HepG2 (cell line): ENCODE data around the gene ZMYND19. TPM values are rescaled to one million over a fixed set of nuclear protein-coding genes. Genes with fewer than 3 reads are reported as not detected.
A peak's percentile ranks its signal among the peaks of the same experiment; 100 is the strongest.

Experiments
- ATAC-seq: fragments of 200-7000 bp; cut with Tn5 transposase; 3 replicates; pipeline ENCODE4 v1.9.1; 2020; ENCODE audit warnings: mild to moderate bottlenecking, moderate library complexity
- BruUV-seq: library from RNA; stranded (reverse); fragments of 400-500 nt; replicated peaks from 2 replicates; lab custom pipeline; 2021; lab: Mats Ljungman, UMichigan
- CTCF ChIA-PET: fragments of 300-600 bp; formaldehyde crosslinking; extraction: SDS; loops from one replicate; lab custom pipeline; 2021; ENCODE audit warnings: low total read pairs, inconsistent platforms, low intra/inter-chr PET ratio; lab: Yijun Ruan, JAX
- POLR2A ChIA-PET: fragments of 350-600 bp; sonication (Branson Sonifier 250); formaldehyde crosslinking; loops from one replicate; lab custom pipeline; 2020; ENCODE audit warnings: antibody characterized with exemption, inconsistent platforms; lab: Yijun Ruan, JAX
- DNase-seq: peaks from one replicate; pipeline ENCODE4 v3.0.0-alpha.2; 2015; ENCODE audit warnings: low spot score
- FAIRE-seq: peaks from 3 replicates; lab custom pipeline; 2011; peaks lifted over from hg19 to GRCh38; lab: Jason Lieb, UNC
- H2AFZ ChIP-seq: one replicate; pipeline ENCODE4 v1.6.1; 2011; ENCODE audit warnings: low read length, inconsistent platforms
- H3K27ac ChIP-seq: fragments of 300-600 bp; 3 replicates; pipeline ENCODE4 v1.8.0; 2011; ENCODE audit warnings: mixed run types, mild to moderate bottlenecking, mixed read lengths, low read length, inconsistent platforms; ENCODE audit not compliant: insufficient read depth; ENCODE audit errors: extremely low read length
- H3K27me3 ChIP-seq, 2 experiments: fragments of 200-600 bp in 1 of 2; 2 replicates in 1 of 2; 3 replicates in 1 of 2; pipeline versions ENCODE4 v1.6.0 to v1.8.0; 2011; ENCODE audit warnings: low read length in 2 of 2, mild to moderate bottlenecking in 2 of 2, moderate library complexity in 2 of 2, inconsistent platforms in 1 of 2; ENCODE audit not compliant: insufficient read depth in 2 of 2, control insufficient read depth in 1 of 2
- H3K36me3 ChIP-seq, 2 experiments: fragments of 200-600 bp in 1 of 2; replicated peaks in 1 of 2; 2 replicates in 1 of 2; 3 replicates in 1 of 2; pipeline versions ENCODE4 v1.5.1 to v1.8.0; 2011; ENCODE audit warnings: low read length in 2 of 2, inconsistent platforms in 1 of 2; ENCODE audit not compliant: insufficient read depth in 2 of 2, control insufficient read depth in 1 of 2
- H3K4me1 ChIP-seq: 2 replicates; pipeline ENCODE4 v1.5.1; 2012; ENCODE audit warnings: low read length, inconsistent platforms; ENCODE audit not compliant: insufficient read depth
- H3K4me2 ChIP-seq: 2 replicates; pipeline ENCODE4 v1.6.0; 2011; ENCODE audit warnings: low read depth, low read length, inconsistent platforms
- H3K4me3 ChIP-seq, 3 experiments: fragments of 200-600 bp in 1 of 3; sonication (generic), shearing (Covaris generic) in 1 of 3; replicated peaks in 1 of 3; 2 replicates each; pipeline ENCODE4 v1.5.1; 2011 to 2016; ENCODE audit warnings: low read length in 3 of 3, inconsistent platforms in 2 of 3, low read depth in 2 of 3, mild to moderate bottlenecking in 2 of 3, control low read depth in 1 of 3, mixed read lengths in 1 of 3; ENCODE audit not compliant: insufficient read depth in 1 of 3
- H3K79me2 ChIP-seq: one replicate; pipeline ENCODE4 v1.6.1; 2011; ENCODE audit warnings: low read length, inconsistent platforms; ENCODE audit not compliant: insufficient read depth
- H3K9ac ChIP-seq: 2 replicates; pipeline ENCODE4 v1.6.0; 2011; ENCODE audit warnings: mild to moderate bottlenecking, low read depth, low read length, inconsistent platforms; ENCODE audit not compliant: insufficient read depth
- H3K9me3 ChIP-seq: 2 replicates; pipeline ENCODE4 v1.5.1; 2012; ENCODE audit warnings: mild to moderate bottlenecking, low read length
- H4K20me1 ChIP-seq: 2 replicates; pipeline ENCODE4 v1.6.0; 2011; ENCODE audit warnings: inconsistent platforms, mild to moderate bottlenecking, low read length, moderate library complexity; ENCODE audit not compliant: insufficient read depth
- AGO2 ChIP-seq: fragments of 200-400 bp; formaldehyde crosslinking; optimal IDR thresholded peaks from 2 replicates; pipeline ENCODE3; 2017; ENCODE audit warnings: mild to moderate bottlenecking, low read depth, low read length, moderate library complexity
- ASH2L ChIP-seq: fragments of 300-600, 200-600 bp; sonication (generic); IDR thresholded peaks from 2 replicates; pipeline ENCODE4 v1.7.0; 2017; ENCODE audit warnings: low read depth, mild to moderate bottlenecking, moderate library complexity, mixed read lengths, low read length; ENCODE audit not compliant: insufficient read length
- ETV5 ChIP-seq: IDR thresholded peaks from 2 replicates; pipeline ENCODE4 v1.6.1; 2018; ENCODE audit warnings: missing biosample characterization, missing genetic modification reagents, inconsistent platforms, borderline replicate concordance
- FLYWCH1 ChIP-seq: sonication (generic); formaldehyde crosslinking; IDR thresholded peaks from 2 replicates; pipeline ENCODE4 v1.8.1; 2023; ENCODE audit warnings: mild to moderate bottlenecking, missing genetic modification reagents
- HMGXB4 ChIP-seq, 2 experiments: sonication (generic) in 1 of 2; formaldehyde crosslinking in 1 of 2; IDR thresholded peaks; 2 replicates each; pipeline versions ENCODE4 v1.4.0 to v1.6.1; 2018 to 2020; ENCODE audit warnings: missing genetic modification reagents in 2 of 2, borderline replicate concordance in 1 of 2, low read depth in 1 of 2, mild to moderate bottlenecking in 1 of 2, missing biosample characterization in 1 of 2
- MEIS2 ChIP-seq: sonication (generic); formaldehyde crosslinking; IDR thresholded peaks from 2 replicates; pipeline ENCODE4 v1.9.0; 2021; ENCODE audit warnings: mild to moderate bottlenecking, missing genetic modification reagents
- PHF8 ChIP-seq: sonication (generic); formaldehyde crosslinking; IDR thresholded peaks from 2 replicates; pipeline ENCODE4 v1.5.0; 2020; ENCODE audit warnings: missing genetic modification reagents
- POLR2G ChIP-seq: fragments of 200-400 bp; formaldehyde crosslinking; IDR thresholded peaks from 2 replicates; pipeline ENCODE4 v1.6.1; 2018; ENCODE audit warnings: mild to moderate bottlenecking, low read depth, low read length, moderate library complexity
- RXRA ChIP-seq: sonication (generic); formaldehyde crosslinking; IDR thresholded peaks from 2 replicates; pipeline ENCODE4 v1.5.1; 2020; ENCODE audit warnings: missing genetic modification reagents
- ZKSCAN5 ChIP-seq: sonication (generic); formaldehyde crosslinking; IDR thresholded peaks from 2 replicates; pipeline ENCODE4 v1.5.1; 2020; ENCODE audit warnings: mild to moderate bottlenecking, missing genetic modification reagents
- ZNF563 ChIP-seq: sonication (generic); formaldehyde crosslinking; IDR thresholded peaks from 2 replicates; pipeline ENCODE4 v1.8.0; 2022; ENCODE audit warnings: mild to moderate bottlenecking, moderate library complexity, missing genetic modification reagents
- ZNF720 ChIP-seq: sonication (generic); formaldehyde crosslinking; IDR thresholded peaks from 2 replicates; pipeline ENCODE4 v1.4.0; 2020; ENCODE audit warnings: missing genetic modification reagents
- ZSCAN20 ChIP-seq: sonication (generic); formaldehyde crosslinking; IDR thresholded peaks from 2 replicates; pipeline ENCODE4 v1.4.0; 2020; ENCODE audit warnings: missing genetic modification reagents, mild to moderate bottlenecking, borderline replicate concordance
- WGBS: methylation state at CpG from one replicate; pipeline ENCODE4 v1.1.6; 2017; ENCODE audit warnings: low lambda C conversion rate; 5-methylcytosine and 5-hydroxymethylcytosine counted together
- in situ Hi-C: cut with HindIII; loops from 2 replicates; pipeline ENCODE4 v1.10.0; 2017; ENCODE audit warnings: low pct_unique_long_range_greater_than_20kb; ENCODE audit not compliant: extremely low pct_ligation_motif_present
- intact Hi-C: fragments of 100-400 bp; cut with micrococcal nuclease; formaldehyde crosslinking; loops from one replicate; pipeline ENCODE4 v1.10.0; 2022; ENCODE audit not compliant: unreplicated experiment
- polyA plus RNA-seq, 8 experiments: library from polyadenylated mRNA; depleted of rRNA in 3 of 8; stranded (reverse) in 7 of 8; unstranded in 1 of 8; fragments of >200 nt; fragmentation: Illumina TruSeq in 4 of 8; extraction: Trizol in 4 of 8; gene quantifications; 2 replicates each; pipeline versions ENCODE4 v1.2.1 to v1.2.3, GENCODE V29; 2011 to 2016; ENCODE audit warnings: low read depth in 4 of 8, missing spikeins in 1 of 8, mixed read lengths in 1 of 8; ENCODE audit not compliant: insufficient read depth in 1 of 8
- total RNA-seq, 5 experiments: library from RNA; depleted of rRNA; stranded (reverse); fragments of >200 nt; fragmentation: Illumina TruSeq; extraction: Trizol; gene quantifications; 2 replicates each; pipeline ENCODE4 v1.2.3, GENCODE V29; 2016; ENCODE audit warnings: low read depth in 1 of 5
- TF ChIP-seq, protein P1 (sequence below): sonication (generic); formaldehyde crosslinking; IDR thresholded peaks from 2 replicates; pipeline ENCODE4 v1.8.0; 2022; ENCODE audit warnings: missing genetic modification reagents, mild to moderate bottlenecking, borderline replicate concordance
- TF ChIP-seq, protein P2 (sequence below): sonication (generic); formaldehyde crosslinking; IDR thresholded peaks from 2 replicates; pipeline ENCODE4 v1.9.0; 2021; ENCODE audit warnings: missing genetic modification reagents, borderline replicate concordance

ZMYND19 gene
- total and polyA plus RNA-seq, 2 of the 13 experiments (the other 11 are each of a cell fraction or from before 2014, with no cell fraction given): 21.3 to 38.7 TPM

GRCh38 chr9:137552022-137552768 lies 38.1 kb downstream of the ZMYND19 start:
- H2AFZ ChIP-seq: no peak overlapping the region
- FAIRE-seq: peak; percentile 56
- peak overlapping the region; percentile 82 to 88 (median 84) for H3K4me3 ChIP-seq
- H3K79me2 ChIP-seq: peaks cover 2% of the 10 kb centered on the region
- ChIA-PET POLR2A (interaction anchor here (0.7 to 1.4 kb wide), 7 partner anchors 17 to 138 kb away, joined by 3 to 10 read pairs (median 4); partner anchors contain the start of genes ARRDC1, DPH7, EXD3 and NOXA1), CTCF (no interaction called here)
- DNase-seq: no peak
- intact Hi-C loops (no loop called here), in situ Hi-C loops (no loop called here)
- H3K9ac ChIP-seq: peak overlapping the region; percentile 87
- peak overlapping the region; percentile 97 for H3K4me2 ChIP-seq
- BruUV-seq: TSS peak; percentile 99
- peak; percentile 13 for ATAC-seq
- H3K9me3 ChIP-seq: no peaks in the 10 kb centered on the region
- H3K4me1 ChIP-seq: peaks cover 23% of the 10 kb centered on the region
- peaks cover 8 to 25% of the 10 kb centered on the region in 2 experiments for H3K36me3 ChIP-seq
- H3K27me3 ChIP-seq: no peaks in the 10 kb centered on the region
- peak overlapping the region; percentile 91 for H3K27ac ChIP-seq
- WGBS: 0% methylated on average over 5 of the region's 58 CpGs
- peaks cover 4% of the 10 kb centered on the region; the same call in 1 of the 2 replicates for H4K20me1 ChIP-seq
- peak; percentile 72; the same call in 1 of the 2 replicates for TF ChIP-seq MEIS2 (CRISPR knock-in tag)
- peak; percentile 37 for TF ChIP-seq POLR2G
- TF ChIP-seq FLYWCH1 (CRISPR knock-in tag): no peak
- 0 out of 2 replicates have a peak, but pooled peaks have one; percentile 20 for TF ChIP-seq ZKSCAN5 (CRISPR knock-in tag)
- TF ChIP-seq ZNF720 (CRISPR knock-in tag): no peak
- TF ChIP-seq ASH2L: peak; percentile 69
- TF ChIP-seq, protein P1, sequence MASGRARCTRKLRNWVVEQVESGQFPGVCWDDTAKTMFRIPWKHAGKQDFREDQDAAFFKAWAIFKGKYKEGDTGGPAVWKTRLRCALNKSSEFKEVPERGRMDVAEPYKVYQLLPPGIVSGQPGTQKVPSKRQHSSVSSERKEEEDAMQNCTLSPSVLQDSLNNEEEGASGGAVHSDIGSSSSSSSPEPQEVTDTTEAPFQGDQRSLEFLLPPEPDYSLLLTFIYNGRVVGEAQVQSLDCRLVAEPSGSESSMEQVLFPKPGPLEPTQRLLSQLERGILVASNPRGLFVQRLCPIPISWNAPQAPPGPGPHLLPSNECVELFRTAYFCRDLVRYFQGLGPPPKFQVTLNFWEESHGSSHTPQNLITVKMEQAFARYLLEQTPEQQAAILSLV (CRISPR knock-in tag): peak; percentile 61; the same call in 1 of the 2 replicates
- TF ChIP-seq, protein P2, sequence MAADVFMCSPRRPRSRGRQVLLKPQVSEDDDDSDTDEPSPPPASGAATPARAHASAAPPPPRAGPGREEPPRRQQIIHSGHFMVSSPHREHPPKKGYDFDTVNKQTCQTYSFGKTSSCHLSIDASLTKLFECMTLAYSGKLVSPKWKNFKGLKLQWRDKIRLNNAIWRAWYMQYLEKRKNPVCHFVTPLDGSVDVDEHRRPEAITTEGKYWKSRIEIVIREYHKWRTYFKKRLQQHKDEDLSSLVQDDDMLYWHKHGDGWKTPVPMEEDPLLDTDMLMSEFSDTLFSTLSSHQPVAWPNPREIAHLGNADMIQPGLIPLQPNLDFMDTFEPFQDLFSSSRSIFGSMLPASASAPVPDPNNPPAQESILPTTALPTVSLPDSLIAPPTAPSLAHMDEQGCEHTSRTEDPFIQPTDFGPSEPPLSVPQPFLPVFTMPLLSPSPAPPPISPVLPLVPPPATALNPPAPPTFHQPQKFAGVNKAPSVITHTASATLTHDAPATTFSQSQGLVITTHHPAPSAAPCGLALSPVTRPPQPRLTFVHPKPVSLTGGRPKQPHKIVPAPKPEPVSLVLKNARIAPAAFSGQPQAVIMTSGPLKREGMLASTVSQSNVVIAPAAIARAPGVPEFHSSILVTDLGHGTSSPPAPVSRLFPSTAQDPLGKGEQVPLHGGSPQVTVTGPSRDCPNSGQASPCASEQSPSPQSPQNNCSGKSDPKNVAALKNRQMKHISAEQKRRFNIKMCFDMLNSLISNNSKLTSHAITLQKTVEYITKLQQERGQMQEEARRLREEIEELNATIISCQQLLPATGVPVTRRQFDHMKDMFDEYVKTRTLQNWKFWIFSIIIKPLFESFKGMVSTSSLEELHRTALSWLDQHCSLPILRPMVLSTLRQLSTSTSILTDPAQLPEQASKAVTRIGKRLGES: peak; percentile 15; the same call in 1 of the 2 replicates
- 0 out of 2 replicates have a peak, but pooled peaks have one; percentile 16 for TF ChIP-seq ZNF563
- TF ChIP-seq RXRA (CRISPR knock-in tag): peak; percentile 57; the same call in 1 of the 2 replicates
- TF ChIP-seq ZSCAN20 (CRISPR knock-in tag): peak; percentile 73; the same call in 1 of the 2 replicates
- TF ChIP-seq HMGXB4 (CRISPR knock-in tag; IDR thresholded peaks at IDR 0.05; ENCODE audit: borderline replicate concordance in 1 of 2, low read depth in 1 of 2): no peak; a peak in 1 of 4 replicates
- TF ChIP-seq PHF8 (CRISPR knock-in tag): peak; percentile 28; the same call in 1 of the 2 replicates
- peak; percentile 90 for TF ChIP-seq AGO2
- no peak for TF ChIP-seq ETV5 (CRISPR knock-in tag)
